HG03095 (cell line): ENCODE measurements around the gene MEI1.
"Not testable (repeated sequence)": the region's sequence is repeated elsewhere in the genome, so short reads cannot be mapped to it uniquely, and the experiment has no call there.

Experiments
- ATAC-seq: cut with Tn5 transposase; IDR thresholded peaks from one replicate; pipeline ENCODE4 v1.9.1; 2021; ENCODE audit warnings: moderate library complexity; ENCODE audit not compliant: unreplicated experiment

Gene MEI1

GRCh38 chr22:41682033-41682807 is 17.1 kb upstream of the MEI1 start:
- ATAC-seq: no peak

- no peak for ATAC-seq
Observed at GRCh38 chr22:41683052-41683451, 16.3 kb upstream of the MEI1 start.

- ATAC-seq: no peak
Observed at GRCh38 chr22:41683616-41684015, 15.7 kb upstream of the MEI1 start.

GRCh38 chr22:41684194-41684593 is 15.1 kb upstream of the MEI1 start:
- no peak for ATAC-seq

- ATAC-seq: not testable (repeated sequence)
Observed at GRCh38 chr22:41686890-41687289, 12.4 kb upstream of the MEI1 start.

- no peak for ATAC-seq
Observed at GRCh38 chr22:41687901-41688364, 11.4 kb upstream of the MEI1 start.

- ATAC-seq: peak; percentile 70
Observed at GRCh38 chr22:41688365-41689211, 10.7 kb upstream of the MEI1 start, which contains the start of gene SNU13. TSS of gene SNU13 (minus strand) at chr22:41688867. CDS start at chr22:41688796, 71 bp downstream.

GRCh38 chr22:41690476-41690875 is 8.8 kb upstream of the MEI1 start:
- ATAC-seq: no peak

GRCh38 chr22:41695211-41695610 is 4.1 kb upstream of the MEI1 start:
- no peak for ATAC-seq

- no peak for ATAC-seq
Observed at GRCh38 chr22:41696703-41697102, 2.6 kb upstream of the MEI1 start.

- ATAC-seq: no peak
Observed at GRCh38 chr22:41697126-41697775, 2.1 kb upstream of the MEI1 start.

- ATAC-seq: no peak
Observed at GRCh38 chr22:41700108-41700364, 733 bp downstream of the MEI1 start.

GRCh38 chr22:41702763-41703162 is 3.5 kb downstream of the MEI1 start:
- no peak for ATAC-seq

- ATAC-seq: no peak
Observed at GRCh38 chr22:41709341-41709740, 10.0 kb downstream of the MEI1 start.

- no peak for ATAC-seq
Observed at GRCh38 chr22:41713004-41713403, 13.7 kb downstream of the MEI1 start.

GRCh38 chr22:41722496-41722895 is 23.2 kb downstream of the MEI1 start:
- ATAC-seq: no peak

- ATAC-seq: no peak
Observed at GRCh38 chr22:41725510-41726110, 26.3 kb downstream of the MEI1 start.

GRCh38 chr22:41731609-41732008 is 32.3 kb downstream of the MEI1 start:
- ATAC-seq: no peak

- ATAC-seq: no peak
Observed at GRCh38 chr22:41732096-41732772, 32.9 kb downstream of the MEI1 start.

GRCh38 chr22:41733241-41733640 is 33.9 kb downstream of the MEI1 start:
- ATAC-seq: not testable (repeated sequence)

- no peak for ATAC-seq
Observed at GRCh38 chr22:41739576-41739975, 40.3 kb downstream of the MEI1 start.
